OCI-LY7 (cell line): ENCODE results near the gene MICALL2. TPM values are rescaled to one million over a fixed set of nuclear protein-coding genes. Genes with fewer than 3 reads are reported as not detected.

ENCODE experiments used
- BruUV-seq: library from RNA; stranded (reverse); fragments of 400-500 nt; replicated peaks from 2 replicates; lab custom pipeline; 2021; lab: Mats Ljungman, UMichigan
- CTCF ChIA-PET: fragments of 300-600 bp; sonication (Branson Sonifier 250); formaldehyde crosslinking; loops from one replicate; lab custom pipeline; 2022; ENCODE audit warnings: antibody characterized with exemption; ENCODE audit not compliant: unreplicated experiment; lab: Charles Lee
- POLR2A ChIA-PET: fragments of 300-600 bp; sonication (Branson Sonifier 250); formaldehyde crosslinking; loops from one replicate; lab custom pipeline; 2022; ENCODE audit warnings: antibody characterized with exemption; lab: Charles Lee
- DNase-seq: peaks from one replicate; pipeline ENCODE4 v3.0.0-alpha.2; 2015; ENCODE audit warnings: low spot score
- H2AFZ ChIP-seq: fragments of 200-600 bp; sonication (generic), shearing (Covaris generic); 2 replicates; pipeline ENCODE4 v1.6.1; 2014; ENCODE audit warnings: mild to moderate bottlenecking, antibody characterized with exemption, low read length, moderate library complexity
- H3K27ac ChIP-seq: fragments of 200-600 bp; sonication (generic); 2 replicates; pipeline ENCODE4 v1.5.1; 2014; ENCODE audit warnings: mixed run types, low read depth, mild to moderate bottlenecking, moderate library complexity, low read length, inconsistent platforms; ENCODE audit not compliant: poor library complexity, severe bottlenecking
- H3K36me3 ChIP-seq: fragments of 200-600 bp; sonication (generic); 2 replicates; pipeline ENCODE4 v1.6.1; 2014; ENCODE audit warnings: mild to moderate bottlenecking, antibody characterized with exemption, low read length, moderate library complexity, mixed read lengths; ENCODE audit not compliant: insufficient read depth
- H3K4me1 ChIP-seq: fragments of 200-600 bp; sonication (generic); 2 replicates; pipeline ENCODE4 v1.5.1; 2014; ENCODE audit warnings: mild to moderate bottlenecking, low read length; ENCODE audit not compliant: insufficient read depth, poor library complexity, severe bottlenecking
- H3K4me2 ChIP-seq: fragments of 200-600 bp; sonication (generic); 2 replicates; pipeline ENCODE4 v1.6.1; 2014; ENCODE audit warnings: mild to moderate bottlenecking, low read length
- H3K4me3 ChIP-seq: fragments of 200-600 bp; sonication (generic); 2 replicates; pipeline ENCODE4 v1.5.1; 2014; ENCODE audit warnings: mild to moderate bottlenecking, low read depth, low read length; ENCODE audit not compliant: poor library complexity, severe bottlenecking
- H3K79me2 ChIP-seq: fragments of 200-600 bp; sonication (generic); 2 replicates; pipeline ENCODE4 v1.6.1; 2016; ENCODE audit warnings: low read depth, mild to moderate bottlenecking, low read length, moderate library complexity, mixed read lengths; ENCODE audit not compliant: insufficient read depth
- H3K9me2 ChIP-seq: fragments of 200-600 bp; sonication (generic); 2 replicates; pipeline ENCODE4 v1.6.1; 2016; ENCODE audit warnings: mild to moderate bottlenecking, low read length, mixed read lengths; ENCODE audit not compliant: insufficient read depth
- H3K9me3 ChIP-seq: fragments of 200-600 bp; sonication (generic); 2 replicates; pipeline ENCODE4 v1.6.1; 2014; ENCODE audit warnings: mild to moderate bottlenecking, mixed run types, low read length, mixed read lengths
- H4K20me1 ChIP-seq: fragments of 200-600 bp; sonication (generic); 2 replicates; pipeline ENCODE4 v1.6.1; 2014; ENCODE audit warnings: mild to moderate bottlenecking, antibody characterized with exemption, low read length, moderate library complexity, mixed read lengths; ENCODE audit not compliant: insufficient read depth
- CTCF ChIP-seq: fragments of 200-600 bp; sonication (generic); conservative IDR thresholded peaks from 2 replicates; pipeline ENCODE4 v1.5.1; 2014; ENCODE audit warnings: mild to moderate bottlenecking, antibody characterized with exemption, low read length, moderate library complexity, mixed read lengths
- EZH2phosphoT487 ChIP-seq: fragments of 200-600 bp; sonication (generic); IDR thresholded peaks from 2 replicates; pipeline ENCODE4 v1.6.1; 2018; ENCODE audit warnings: low read depth, borderline replicate concordance, mild to moderate bottlenecking, mixed run types, antibody characterized with exemption, low read length, moderate library complexity, mixed read lengths
- intact Hi-C: fragments of 100-400 bp; cut with micrococcal nuclease; formaldehyde crosslinking; loops from one replicate; pipeline ENCODE4 v1.10.0; 2022; ENCODE audit not compliant: unreplicated experiment
- total RNA-seq, 2 experiments: library from RNA; depleted of rRNA in 1 of 2; stranded (reverse); fragments of >200 nt in 1 of 2; shearing (Covaris generic) in 1 of 2; gene quantifications; 2 replicates each; pipeline ENCODE4 v1.2.3, GENCODE V29; 2014 to 2022

Gene MICALL2
- total RNA-seq, 2 experiments from 2014 or later: 1.4 to 4.5 TPM

DNA sequence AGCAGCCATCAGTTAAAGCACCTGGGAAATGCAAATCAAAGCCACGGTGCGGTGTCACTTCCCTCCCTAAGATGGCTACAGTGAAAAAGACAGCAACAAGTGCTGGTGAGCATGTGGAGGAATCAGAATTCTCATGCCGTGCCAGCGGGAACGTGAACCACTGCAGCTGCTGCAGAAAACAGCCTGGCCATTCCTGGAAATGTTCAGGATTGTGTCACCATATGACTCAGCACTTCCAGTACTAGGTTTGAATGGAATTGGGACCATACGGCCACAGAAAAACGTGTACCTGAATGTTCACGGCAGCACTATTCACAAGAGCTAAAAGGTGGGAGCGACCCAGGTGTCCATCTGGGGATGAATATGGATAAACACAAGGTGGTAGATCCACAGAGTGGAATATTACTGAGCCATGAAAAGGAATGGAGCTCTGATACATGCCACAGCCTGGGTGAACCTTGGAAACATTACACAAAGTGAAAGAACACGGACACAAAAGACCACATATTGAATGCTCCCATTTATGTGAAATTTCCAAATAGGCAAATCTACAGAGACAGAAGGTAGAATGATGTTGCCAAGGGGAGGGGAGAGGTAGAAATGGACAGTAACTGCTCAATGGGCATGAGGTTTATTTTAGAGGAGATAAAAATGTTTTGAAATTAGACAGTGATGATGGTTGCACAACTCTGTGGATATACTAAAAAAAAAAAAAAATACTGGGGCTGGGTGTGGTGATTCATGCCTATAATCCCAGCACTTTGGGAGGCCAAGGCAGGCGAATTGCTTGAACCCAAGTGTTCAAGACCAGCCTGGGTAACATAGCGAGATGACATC is 61.6 kb downstream of the MICALL2 start:
- CTCF ChIA-PET: no interaction called here
- intact Hi-C loops: no loop called here
- Histone ChIP-seq H3K27ac (no peak overlapping the region), H3K4me3 (no peak overlapping the region), H3K9me2 (no peaks in the 10 kb centered on the region), H2AFZ (no peak overlapping the region), H3K4me1 (no peaks in the 10 kb centered on the region), H3K36me3 (no peaks in the 10 kb centered on the region), H3K79me2 (no peaks in the 10 kb centered on the region), H3K4me2 (no peak overlapping the region), H4K20me1 (no peaks in the 10 kb centered on the region), H3K9me3 (no peaks in the 10 kb centered on the region)
- POLR2A ChIA-PET: no interaction called here
- TF ChIP-seq CTCF (no peak), EZH2phosphoT487 (no peak)
- BruUV-seq: no TSS peak
- no peak for DNase-seq

DNA sequence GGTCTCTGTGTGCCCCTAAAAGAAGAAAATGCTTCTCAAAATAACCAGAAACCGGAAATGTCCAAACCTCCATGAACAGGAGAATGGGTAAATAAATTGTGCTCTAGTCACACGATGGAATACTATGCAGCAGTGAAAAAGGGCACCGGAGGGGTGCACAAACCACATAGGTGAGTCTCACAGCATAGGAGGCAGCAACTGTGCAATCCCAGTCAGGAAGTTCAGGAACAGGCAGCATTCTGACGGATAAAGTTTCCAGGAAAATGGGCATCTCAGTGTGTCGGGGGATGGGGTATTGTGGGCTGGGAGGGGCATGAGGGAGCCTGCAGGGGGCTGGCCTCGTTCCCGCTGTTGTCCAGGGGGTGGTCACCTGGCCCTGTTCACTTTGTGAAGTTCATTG is 63.1 kb downstream of the MICALL2 start:
- no peak for DNase-seq
- H3K36me3 ChIP-seq: no peaks in the 10 kb centered on the region
- H4K20me1 ChIP-seq: no peaks in the 10 kb centered on the region
- ChIA-PET CTCF (no interaction called here), POLR2A (no interaction called here)
- H3K27ac ChIP-seq: no peak overlapping the region
- BruUV-seq: no TSS peak
- H3K9me2 ChIP-seq: no peaks in the 10 kb centered on the region
- H3K9me3 ChIP-seq: no peaks in the 10 kb centered on the region
- no peak overlapping the region for H2AFZ ChIP-seq
- no peaks in the 10 kb centered on the region for H3K4me1 ChIP-seq
- no peak overlapping the region for H3K4me2 ChIP-seq
- no peak for TF ChIP-seq EZH2phosphoT487
- no peak for TF ChIP-seq CTCF
- H3K79me2 ChIP-seq: no peaks in the 10 kb centered on the region
- H3K4me3 ChIP-seq: no peak overlapping the region
- intact Hi-C loops: no loop called here
